ENCODE data around the gene ACOX3.

Gene ACOX3

GRCh38 chr4:8404791-8405515, 35.6 kb downstream of the ACOX3 start:
- DNase-seq, result no peak

- no peak for DNase-seq
These were observed 36.5 kb downstream of the ACOX3 start for GRCh38 chr4:8403976-8404375.

- peak; percentile 70 to 71 for DNase-seq
These were observed 37.3 kb downstream of the ACOX3 start for GRCh38 chr4:8403173-8403753.

- DNase-seq, result no peak
These were observed 37.9 kb downstream of the ACOX3 start for GRCh38 chr4:8402640-8403039.

- no peak for DNase-seq
These were observed 38.3 kb downstream of the ACOX3 start for GRCh38 chr4:8402181-8402597.

GRCh38 chr4:8401665-8402064, 38.9 kb downstream of the ACOX3 start:
- no peak for DNase-seq

GRCh38 chr4:8400632-8401325, 39.7 kb downstream of the ACOX3 start:
- DNase-seq, result no peak

GRCh38 chr4:8399298-8399697, 41.2 kb downstream of the ACOX3 start:
- no peak for DNase-seq

GRCh38 chr4:8398347-8398746, 42.2 kb downstream of the ACOX3 start:
- no peak for DNase-seq

- DNase-seq, result no peak
These were observed 43.6 kb downstream of the ACOX3 start for GRCh38 chr4:8396762-8397406.

- no peak for DNase-seq
These were observed 44.8 kb downstream of the ACOX3 start for GRCh38 chr4:8395504-8396296.

- no peak for DNase-seq
These were observed 45.7 kb downstream of the ACOX3 start for GRCh38 chr4:8394806-8395205.

- no peak for DNase-seq
These were observed 46.4 kb downstream of the ACOX3 start for GRCh38 chr4:8394061-8394519.

GRCh38 chr4:8393593-8394038, 46.9 kb downstream of the ACOX3 start:
- no peak for DNase-seq

GRCh38 chr4:8392591-8393190, 47.8 kb downstream of the ACOX3 start:
- peak in 1 of 2 donors; percentile 9 for DNase-seq

- no peak for DNase-seq
These were observed 48.6 kb downstream of the ACOX3 start for GRCh38 chr4:8391972-8392371.

GRCh38 chr4:8391071-8391470, 49.5 kb downstream of the ACOX3 start:
- DNase-seq, result no peak

- no peak for DNase-seq
These were observed 49.9 kb downstream of the ACOX3 start for GRCh38 chr4:8390577-8390976.

GRCh38 chr4:8388528-8388870, 52.0 kb downstream of the ACOX3 start:
- no peak for DNase-seq

- DNase-seq, result no peak
These were observed 52.7 kb downstream of the ACOX3 start for GRCh38 chr4:8387615-8388527.

GRCh38 chr4:8387194-8387593, 53.3 kb downstream of the ACOX3 start:
- DNase-seq, result no peak
